Measurements from ENCODE around the gene CSRNP3.

DNA sequence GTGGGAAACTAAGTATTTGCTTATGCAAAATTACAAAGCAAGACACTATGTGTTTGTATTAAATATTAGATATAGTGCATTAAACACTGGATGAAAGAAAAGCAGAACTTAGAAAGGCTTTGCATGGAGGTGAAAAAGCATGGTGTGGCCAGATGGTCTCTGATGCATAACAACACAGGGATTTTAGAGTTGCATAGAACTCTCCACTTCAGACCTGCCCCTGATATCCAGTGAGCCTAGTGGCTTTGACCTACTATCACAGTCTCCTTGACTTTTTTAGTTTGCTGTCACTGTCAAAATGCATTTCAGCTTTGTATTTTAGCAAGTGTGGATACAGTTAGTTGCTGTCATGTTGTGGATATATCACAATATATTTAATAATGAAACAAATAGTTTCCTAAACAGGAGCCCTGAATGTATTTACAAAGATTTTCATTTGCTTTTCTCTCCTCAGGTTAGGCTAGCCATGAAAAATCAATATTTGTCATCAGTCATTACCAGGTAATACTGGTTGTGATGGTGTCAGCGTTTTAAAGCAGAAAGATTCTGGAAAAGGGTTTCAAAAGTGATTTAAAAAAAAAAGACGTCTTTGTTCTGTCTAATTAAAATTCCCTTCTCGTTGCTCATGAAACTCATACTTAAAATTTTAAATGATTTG is 5.2 kb downstream of the CSRNP3 start:
- TF ChIP-seq CTCF (IDR thresholded peaks at IDR 0.05) (no peak), EZH2 (IDR thresholded peaks at IDR 0.05; ENCODE audit: borderline replicate concordance, insufficient read depth, low read depth, low read length, poor library complexity, severe bottlenecking) (no peak)
